ENCODE results near the gene SCO2. TPM values are rescaled to one million over a fixed set of nuclear protein-coding genes. Genes with fewer than 3 reads are reported as not detected.

Gene SCO2
- total RNA-seq, 2 donors from 2014 or later, result 1.8 to 5.8 TPM

- Histone ChIP-seq H3K27ac (no peak overlapping the region), H3K36me3 (no peaks in the 10 kb centered on the region), H3K9me3 (no peaks in the 10 kb centered on the region), H3K4me3 (no peak overlapping the region), H3K27me3 (no peaks in the 10 kb centered on the region), H3K4me1 (no peaks in the 10 kb centered on the region), H3K9ac (ENCODE audit: low read depth in 2 of 2, low read length in 2 of 2) (no peak overlapping the region)
- no peak for DNase-seq
- intact Hi-C loops (cut with DNase I), result no loop called here
- TF ChIP-seq CTCF (IDR thresholded peaks at IDR 0.05), result no peak
Measured at GRCh38 chr22:50490531-50491308, 34.7 kb downstream of the SCO2 start.

- H3K27ac ChIP-seq, result no peak overlapping the region
- no peak overlapping the region for H3K4me3 ChIP-seq
- no peak for TF ChIP-seq CTCF (IDR thresholded peaks at IDR 0.05)
- H3K36me3 ChIP-seq, result no peaks in the 10 kb centered on the region
- H3K27me3 ChIP-seq, result no peaks in the 10 kb centered on the region
- no peak for DNase-seq
- H3K9me3 ChIP-seq, result no peaks in the 10 kb centered on the region
- H3K9ac ChIP-seq (ENCODE audit: low read depth in 2 of 2, low read length in 2 of 2), result no peak overlapping the region
- intact Hi-C loops (cut with DNase I), result no loop called here
- H3K4me1 ChIP-seq, result no peaks in the 10 kb centered on the region
Measured at GRCh38 chr22:50489363-50490243, 35.8 kb downstream of the SCO2 start.

- Histone ChIP-seq H3K9me3 (no peaks in the 10 kb centered on the region), H3K27me3 (no peaks in the 10 kb centered on the region), H3K36me3 (no peaks in the 10 kb centered on the region), H3K27ac (no peak overlapping the region), H3K4me3 (no peak overlapping the region), H3K9ac (ENCODE audit: low read depth in 2 of 2, low read length in 2 of 2) (no peak overlapping the region), H3K4me1 (peaks cover 6% of the 10 kb centered on the region)
- intact Hi-C loops (cut with DNase I), result no loop called here
- DNase-seq, result no peak
- TF ChIP-seq CTCF (IDR thresholded peaks at IDR 0.05), result no peak
Measured at GRCh38 chr22:50488886-50489285, 36.5 kb downstream of the SCO2 start.

GRCh38 chr22:50488006-50488677 lies 37.3 kb downstream of the SCO2 start:
- Histone ChIP-seq H3K36me3 (no peaks in the 10 kb centered on the region), H3K9me3 (no peaks in the 10 kb centered on the region), H3K27ac (no peak overlapping the region), H3K9ac (ENCODE audit: low read depth in 2 of 2, low read length in 2 of 2) (no peak overlapping the region), H3K27me3 (no peaks in the 10 kb centered on the region), H3K4me1 (peaks cover 6% of the 10 kb centered on the region), H3K4me3 (no peak overlapping the region)
- TF ChIP-seq CTCF (IDR thresholded peaks at IDR 0.05), result no peak
- intact Hi-C loops (cut with DNase I), result no loop called here
- no peak for DNase-seq

- Histone ChIP-seq H3K4me1 (peaks cover 6% of the 10 kb centered on the region), H3K27ac (no peak overlapping the region), H3K4me3 (no peak overlapping the region), H3K36me3 (no peaks in the 10 kb centered on the region), H3K27me3 (peaks cover 2% of the 10 kb centered on the region), H3K9ac (ENCODE audit: low read depth in 2 of 2, low read length in 2 of 2) (no peak overlapping the region), H3K9me3 (no peaks in the 10 kb centered on the region)
- no peak for TF ChIP-seq CTCF (IDR thresholded peaks at IDR 0.05)
- intact Hi-C loops (cut with DNase I), result no loop called here
- no peak for DNase-seq
Measured at GRCh38 chr22:50487290-50488005, 38.0 kb downstream of the SCO2 start.

All from colonic mucosa (tissue), 4 donors.